HEK293 (cell line): Measurements from ENCODE around the gene EIF4E2.

Source experiments
- KLF17 ChIP-seq: fragments of 450-650 bp; formaldehyde crosslinking; IDR thresholded peaks from 2 replicates; pipeline ENCODE4 v1.5.1; 2016; ENCODE audit warnings: missing biosample characterization, missing genetic modification characterization
- MEIS1 ChIP-seq: sonication (generic); formaldehyde crosslinking; IDR thresholded peaks from 2 replicates; pipeline ENCODE4 v1.8.1; 2022; ENCODE audit warnings: missing genetic modification reagents, mild to moderate bottlenecking, borderline replicate concordance
- OSR2 ChIP-seq: fragments of 450-650 bp; formaldehyde crosslinking; IDR thresholded peaks from 2 replicates; pipeline ENCODE4 v1.5.1; 2016; ENCODE audit warnings: missing biosample characterization, missing genetic modification characterization
- PBX3 ChIP-seq: sonication (generic); formaldehyde crosslinking; IDR thresholded peaks from 2 replicates; pipeline ENCODE4 v1.8.1; 2022; ENCODE audit warnings: mild to moderate bottlenecking, moderate library complexity, missing genetic modification reagents
- PRDM10 ChIP-seq: fragments of 450-650 bp; formaldehyde crosslinking; IDR thresholded peaks from 2 replicates; pipeline ENCODE4 v1.5.1; 2016; ENCODE audit warnings: missing biosample characterization, missing genetic modification characterization
- PRDM6 ChIP-seq: fragments of 450-650 bp; formaldehyde crosslinking; IDR thresholded peaks from 2 replicates; pipeline ENCODE4 v1.5.1; 2017; ENCODE audit warnings: missing biosample characterization, missing genetic modification characterization
- WT1 ChIP-seq: fragments of 450-650 bp; formaldehyde crosslinking; IDR thresholded peaks from 2 replicates; pipeline ENCODE4 v1.5.1; 2016; ENCODE audit warnings: missing biosample characterization, missing genetic modification characterization
- ZBTB17 ChIP-seq: fragments of 450-650 bp; formaldehyde crosslinking; IDR thresholded peaks from 2 replicates; pipeline ENCODE4 v1.5.1; 2016; ENCODE audit warnings: missing biosample characterization, missing genetic modification characterization
- ZBTB7A ChIP-seq: fragments of 450-650 bp; formaldehyde crosslinking; IDR thresholded peaks from 2 replicates; pipeline ENCODE4 v1.5.1; 2016; ENCODE audit warnings: low read depth, missing biosample characterization, missing genetic modification characterization
- ZFP37 ChIP-seq: fragments of 450-650 bp; formaldehyde crosslinking; IDR thresholded peaks from 2 replicates; pipeline ENCODE4 v1.5.1; 2016; ENCODE audit warnings: missing biosample characterization, missing genetic modification characterization
- ZNF112 ChIP-seq: fragments of 450-650 bp; formaldehyde crosslinking; IDR thresholded peaks from 2 replicates; pipeline ENCODE4 v1.5.0; 2017; ENCODE audit warnings: missing biosample characterization, missing genetic modification characterization
- ZNF138 ChIP-seq: fragments of 450-650 bp; formaldehyde crosslinking; IDR thresholded peaks from 2 replicates; pipeline ENCODE4 v1.5.1; 2016; ENCODE audit warnings: missing biosample characterization, missing genetic modification characterization, borderline replicate concordance
- ZNF175 ChIP-seq: fragments of 450-650 bp; formaldehyde crosslinking; IDR thresholded peaks from 2 replicates; pipeline ENCODE4 v1.5.1; 2016; ENCODE audit warnings: missing biosample characterization, missing genetic modification characterization
- ZNF18 ChIP-seq: fragments of 450-650 bp; formaldehyde crosslinking; IDR thresholded peaks from 2 replicates; pipeline ENCODE4 v1.5.1; 2016; ENCODE audit warnings: missing biosample characterization, missing genetic modification characterization
- ZNF391 ChIP-seq: fragments of 450-650 bp; formaldehyde crosslinking; IDR thresholded peaks from 2 replicates; pipeline ENCODE4 v1.5.1; 2016; ENCODE audit warnings: low read depth, missing biosample characterization, missing genetic modification characterization, borderline replicate concordance
- ZNF423 ChIP-seq: fragments of 450-650 bp; formaldehyde crosslinking; IDR thresholded peaks from 2 replicates; pipeline ENCODE4 v1.5.1; 2016; ENCODE audit warnings: missing biosample characterization, missing genetic modification characterization
- ZNF48 ChIP-seq: fragments of 450-650 bp; formaldehyde crosslinking; IDR thresholded peaks from 2 replicates; pipeline ENCODE4 v1.5.1; 2016; ENCODE audit warnings: missing biosample characterization, missing genetic modification characterization
- ZNF488 ChIP-seq: fragments of 450-650 bp; formaldehyde crosslinking; IDR thresholded peaks from 2 replicates; pipeline ENCODE4 v1.5.1; 2016; ENCODE audit warnings: missing biosample characterization, missing genetic modification characterization
- ZNF561 ChIP-seq: fragments of 450-650 bp; IDR thresholded peaks from 2 replicates; pipeline ENCODE4 v1.5.1; 2018; ENCODE audit warnings: missing biosample characterization, missing genetic modification characterization, borderline replicate concordance
- ZNF596 ChIP-seq: fragments of 450-650 bp; IDR thresholded peaks from 2 replicates; pipeline ENCODE4 v1.5.0; 2018; ENCODE audit warnings: missing biosample characterization, mild to moderate bottlenecking, missing genetic modification characterization, moderate library complexity
- ZNF600 ChIP-seq: fragments of 450-650 bp; formaldehyde crosslinking; IDR thresholded peaks from 2 replicates; pipeline ENCODE4 v1.5.1; 2016; ENCODE audit warnings: missing biosample characterization, missing genetic modification characterization
- ZNF629 ChIP-seq: fragments of 450-650 bp; formaldehyde crosslinking; IDR thresholded peaks from 2 replicates; pipeline ENCODE4 v1.5.1; 2017; ENCODE audit warnings: missing biosample characterization, missing genetic modification characterization
- ZNF776 ChIP-seq: fragments of 450-650 bp; formaldehyde crosslinking; IDR thresholded peaks from 2 replicates; pipeline ENCODE4 v1.5.0; 2017; ENCODE audit warnings: missing biosample characterization, missing genetic modification characterization, borderline replicate concordance
- ZSCAN18 ChIP-seq: fragments of 450-650 bp; formaldehyde crosslinking; IDR thresholded peaks from 2 replicates; pipeline ENCODE4 v1.5.1; 2016; ENCODE audit warnings: missing biosample characterization, missing genetic modification characterization
- ZSCAN30 ChIP-seq: fragments of 450-650 bp; IDR thresholded peaks from 2 replicates; pipeline ENCODE4 v1.5.1; 2018; ENCODE audit warnings: missing biosample characterization, mild to moderate bottlenecking, missing genetic modification characterization, moderate library complexity
- ZXDB ChIP-seq: fragments of 450-650 bp; formaldehyde crosslinking; IDR thresholded peaks from 2 replicates; pipeline ENCODE4 v1.5.1; 2016; ENCODE audit warnings: missing biosample characterization, missing genetic modification characterization

The EIF4E2 gene

GRCh38 chr2:232523682-232524597, 26.5 kb upstream of the EIF4E2 start (continued):
- 0 out of 2 replicates have a peak, but pooled peaks have one; percentile 44 for TF ChIP-seq PRDM10 (tag by site-specific recombination)
- TF ChIP-seq ZNF138 (tag by site-specific recombination) = no peak
- no peak for TF ChIP-seq ZNF423 (tag by site-specific recombination)
- TF ChIP-seq ZXDB (tag by site-specific recombination) = no peak
- TF ChIP-seq ZSCAN30 (tag by site-specific recombination) = 0 out of 2 replicates have a peak, but pooled peaks have one; percentile 24
- peak; percentile 64; the same call in 1 of the 2 replicates for TF ChIP-seq ZBTB17
- TF ChIP-seq ZNF561 (tag by site-specific recombination) = peak; percentile 75; the same call in 1 of the 2 replicates
- TF ChIP-seq ZNF391 (tag by site-specific recombination) = no peak
- no peak for TF ChIP-seq WT1 (tag by site-specific recombination)
- TF ChIP-seq ZNF629 (tag by site-specific recombination) = no peak
- no peak; the same call in 1 of the 2 replicates for TF ChIP-seq OSR2 (tag by site-specific recombination)
- TF ChIP-seq ZNF600 = peak; percentile 96
- TF ChIP-seq MEIS1 (CRISPR knock-in tag) = no peak
- TF ChIP-seq ZBTB7A = no peak
- no peak for TF ChIP-seq ZNF596 (tag by site-specific recombination)
- TF ChIP-seq ZNF18 = no peak
- TF ChIP-seq ZNF112 (tag by site-specific recombination) = no peak
- no peak for TF ChIP-seq ZNF48 (tag by site-specific recombination)
- no peak for TF ChIP-seq ZNF776
- TF ChIP-seq PRDM6 = no peak
- TF ChIP-seq PBX3 = 0 out of 2 replicates have a peak, but pooled peaks have one; percentile 9
- no peak for TF ChIP-seq ZNF488 (tag by site-specific recombination)
- no peak for TF ChIP-seq ZSCAN18 (tag by site-specific recombination)
- no peak for TF ChIP-seq ZNF175 (tag by site-specific recombination)
- no peak for TF ChIP-seq KLF17 (tag by site-specific recombination)
- TF ChIP-seq ZFP37 (tag by site-specific recombination) = 0 out of 2 replicates have a peak, but pooled peaks have one; percentile 22
